Stimulated activated CD4-positive, alpha-beta T cell treated with anti-CD3 and anti-CD28 coated beads, TNF-alpha, amount 100 ng/mL, for 48 hours (primary cell): ENCODE data around the gene FOXJ2.
"Not testable (repeated sequence)": the region's sequence is repeated elsewhere in the genome, so short reads cannot be mapped to it uniquely, and the experiment has no call there.

ENCODE experiments used
- DNase-seq, 3 donors: peaks; one replicate each; pipeline ENCODE4 v3.0.0-alpha.2; 2020; ENCODE audit warnings: low read depth in 3 of 3

FOXJ2 gene

DNA sequence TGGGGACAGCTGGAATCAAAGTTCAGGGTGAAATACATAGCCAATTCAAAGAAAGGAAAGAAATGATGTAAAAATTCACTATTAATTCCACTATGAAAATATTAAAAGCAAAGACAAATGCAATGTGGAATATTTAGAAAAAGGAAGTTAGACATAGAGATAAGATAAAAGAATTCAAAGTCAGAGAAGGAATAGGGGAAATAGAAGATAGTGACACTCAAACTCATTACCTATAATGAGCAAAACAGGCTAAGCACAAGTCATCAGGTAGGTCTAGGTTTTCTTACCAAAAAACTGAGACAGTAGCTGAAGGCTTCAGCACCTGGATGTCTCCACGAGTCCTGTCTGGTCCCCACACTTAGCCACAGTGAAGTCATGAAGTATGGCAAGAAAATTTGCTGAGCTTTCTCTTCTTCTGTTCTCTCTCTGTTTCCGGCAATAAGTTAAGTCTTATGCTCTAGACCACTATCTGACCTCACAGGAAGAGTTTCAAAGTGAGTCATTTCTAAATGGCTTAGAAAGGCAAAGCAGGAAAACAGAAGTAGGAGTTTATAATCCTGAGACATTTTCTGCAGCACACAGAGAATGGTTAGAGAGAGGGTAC is 33.6 kb downstream of the FOXJ2 start, which contains the start of gene C3AR1:
Gene C3AR1 (minus strand): TSS at position 369 of the 604 bp plus-strand sequence. CDS start 6,174 bp downstream, outside the sequence.
- DNase-seq = peak in 1 of 3 donors; percentile 6

DNA sequence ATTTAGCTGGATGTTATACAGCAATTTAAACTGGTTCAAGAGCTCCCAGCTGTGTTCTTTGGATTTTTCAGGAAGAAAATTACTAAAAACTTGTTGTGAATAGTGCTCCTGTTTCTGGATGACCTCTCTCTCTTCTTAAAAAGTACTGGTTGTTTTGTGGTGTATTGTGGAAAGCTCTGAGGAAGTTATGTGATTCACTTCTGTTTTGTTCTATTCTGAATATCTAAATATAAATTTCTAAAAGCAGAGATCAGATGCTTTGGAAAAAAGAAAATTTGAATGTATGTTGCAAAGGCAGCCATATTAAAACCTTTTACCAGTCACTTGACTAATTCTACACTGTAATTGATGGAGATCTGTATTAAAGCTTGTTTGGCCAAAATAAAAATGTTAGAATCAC is 37.1 kb downstream of the FOXJ2 start:
- DNase-seq = no peak

DNA sequence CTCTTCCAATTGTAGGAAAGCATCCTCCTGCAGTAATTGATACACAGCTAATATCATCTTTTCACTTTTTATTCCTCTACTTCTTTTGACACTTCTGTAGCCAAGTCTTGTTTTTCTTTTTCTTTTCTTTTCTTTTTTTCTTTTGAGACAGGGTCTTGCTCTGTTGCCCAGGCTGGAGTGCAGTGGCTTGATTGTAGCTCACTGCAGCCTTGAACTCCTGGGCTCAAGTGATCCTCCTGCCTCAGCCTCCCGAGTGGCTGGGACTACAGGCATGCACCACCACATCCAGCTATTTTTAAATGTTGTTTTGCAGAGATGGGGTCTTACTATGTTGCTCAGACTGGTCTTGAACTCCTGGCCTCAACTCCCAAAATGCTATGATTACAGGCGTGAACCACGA is 39.3 kb downstream of the FOXJ2 start:
- not testable (repeated sequence) for DNase-seq

- DNase-seq = no peak
Measured at GRCh38 chr12:8075935-8076334, 43.4 kb downstream of the FOXJ2 start.

DNA sequence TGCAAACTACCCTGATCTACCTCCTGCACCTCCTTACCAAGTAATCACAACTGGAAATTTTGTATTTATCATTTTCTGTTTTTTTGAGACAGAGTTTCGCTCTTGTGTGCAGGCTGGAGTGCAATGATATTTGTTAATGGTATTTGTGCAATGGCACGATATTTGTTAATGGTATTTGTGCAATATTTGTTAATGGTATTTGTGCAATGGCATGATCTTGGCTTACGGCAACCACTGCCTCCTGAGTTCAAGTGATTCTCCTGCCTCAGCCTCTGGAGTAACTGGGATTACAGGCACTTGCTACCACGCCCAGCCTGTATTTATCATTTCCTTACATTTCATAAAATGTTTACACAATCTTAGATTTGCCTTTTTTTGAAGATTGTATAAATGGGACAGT is 43.9 kb downstream of the FOXJ2 start:
- no peak for DNase-seq

- DNase-seq = no peak
Measured at GRCh38 chr12:8077207-8077606, 44.7 kb downstream of the FOXJ2 start.

GRCh38 chr12:8078398-8078797 is 45.9 kb downstream of the FOXJ2 start:
- DNase-seq = peak; percentile 18 to 46 (median 36)

DNA sequence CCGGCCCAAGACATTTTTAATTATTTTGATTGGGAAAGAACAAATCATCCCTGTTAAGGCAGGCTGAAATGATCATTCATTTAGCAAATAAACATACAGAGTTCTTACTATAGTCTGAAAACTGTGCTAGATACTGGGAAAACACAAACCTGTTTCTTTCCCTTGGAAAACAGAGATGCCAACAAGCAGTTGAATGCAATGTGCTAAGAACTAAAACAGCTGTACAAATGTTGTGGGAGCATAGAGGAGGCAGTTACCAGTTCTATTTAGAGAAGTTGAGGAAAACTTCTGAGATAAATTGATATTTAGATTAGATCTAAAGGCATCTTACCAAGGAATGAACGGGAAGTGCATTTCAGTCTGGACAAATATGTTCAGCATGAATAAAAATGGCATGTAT is 46.4 kb downstream of the FOXJ2 start:
- no peak for DNase-seq

GRCh38 chr12:8080120-8080519 is 47.6 kb downstream of the FOXJ2 start:
- DNase-seq = no peak

DNA sequence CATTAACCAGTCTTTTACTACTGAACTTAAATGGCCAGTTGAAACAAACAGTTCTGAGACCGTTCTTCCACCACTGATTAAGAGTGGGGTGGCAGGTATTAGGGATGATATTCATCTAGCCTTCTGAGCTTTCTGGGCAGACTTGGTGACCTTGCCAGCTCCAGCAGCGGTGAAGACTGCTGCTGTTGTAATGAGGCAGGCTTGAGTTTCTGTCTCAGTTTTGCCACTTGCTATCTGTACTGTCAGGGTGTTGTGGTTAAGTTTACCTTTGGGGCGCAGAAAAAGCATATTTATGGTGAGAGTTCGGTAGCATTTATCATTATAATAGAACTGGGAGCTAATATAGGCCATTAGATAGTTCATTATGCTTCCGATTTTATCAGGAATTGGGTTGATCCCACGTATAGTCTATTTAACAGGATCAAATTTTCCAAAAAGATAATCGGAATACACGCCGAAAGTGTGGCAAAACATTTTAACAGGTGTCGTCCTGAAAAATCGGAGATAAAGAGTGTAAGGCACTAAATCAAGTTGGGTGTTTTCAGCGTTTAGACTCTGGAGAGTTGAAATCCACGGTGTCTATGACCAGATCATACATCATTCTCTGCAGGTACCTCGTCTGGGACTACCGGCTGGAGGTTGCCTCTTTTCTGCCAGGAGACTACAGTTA is 48.9 kb downstream of the FOXJ2 start:
- no peak for DNase-seq

- DNase-seq = no peak
Measured at GRCh38 chr12:8082808-8083100, 50.2 kb downstream of the FOXJ2 start.

DNA sequence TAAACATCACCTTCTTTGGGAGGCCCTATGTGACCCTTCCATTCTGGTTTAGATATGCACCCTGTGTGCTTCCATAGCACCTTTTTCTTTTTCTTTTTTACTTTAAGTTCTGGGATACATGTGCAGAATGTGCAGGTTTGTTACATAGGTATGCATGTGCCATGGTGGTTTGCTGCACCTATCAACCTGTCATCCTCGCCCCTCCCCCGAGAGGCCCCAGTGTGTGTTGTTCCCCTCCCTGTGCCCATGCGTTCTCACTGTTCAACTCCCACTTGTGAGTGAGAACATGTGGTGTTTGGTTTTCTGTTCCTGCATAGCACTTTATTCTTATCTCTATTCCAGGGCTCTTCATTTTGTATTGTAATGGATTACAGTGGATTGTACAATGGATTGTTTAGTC is 51.8 kb downstream of the FOXJ2 start:
- peak in 2 of 3 donors; percentile 11 to 31 for DNase-seq

DNA sequence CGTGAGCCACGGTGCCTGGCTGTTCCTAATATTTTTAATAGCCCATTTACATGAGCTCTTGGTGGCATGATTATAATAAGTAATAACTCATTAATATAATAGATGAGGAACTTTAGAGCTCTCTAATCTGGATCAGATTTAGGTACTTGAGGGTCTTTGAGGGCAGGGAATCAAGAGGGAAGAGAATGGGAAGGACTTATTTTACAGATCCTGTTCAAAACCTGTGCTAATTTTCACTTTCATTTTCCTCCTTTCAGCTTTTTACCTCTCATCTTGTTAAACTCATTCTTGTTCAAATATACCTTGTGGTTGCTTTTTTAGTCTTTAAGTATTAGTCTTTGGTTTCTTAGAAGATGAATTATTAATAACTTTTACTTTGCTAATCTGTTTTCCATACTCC is 55.1 kb downstream of the FOXJ2 start:
- no peak for DNase-seq

- peak in 1 of 3 donors; percentile 14 for DNase-seq
Measured at GRCh38 chr12:8088574-8088973, 56.1 kb downstream of the FOXJ2 start.

- DNase-seq = not testable (repeated sequence)
Measured at GRCh38 chr12:8089277-8089676, 56.8 kb downstream of the FOXJ2 start.

- DNase-seq = no peak
Measured at GRCh38 chr12:8089716-8090115, 57.2 kb downstream of the FOXJ2 start.

DNA sequence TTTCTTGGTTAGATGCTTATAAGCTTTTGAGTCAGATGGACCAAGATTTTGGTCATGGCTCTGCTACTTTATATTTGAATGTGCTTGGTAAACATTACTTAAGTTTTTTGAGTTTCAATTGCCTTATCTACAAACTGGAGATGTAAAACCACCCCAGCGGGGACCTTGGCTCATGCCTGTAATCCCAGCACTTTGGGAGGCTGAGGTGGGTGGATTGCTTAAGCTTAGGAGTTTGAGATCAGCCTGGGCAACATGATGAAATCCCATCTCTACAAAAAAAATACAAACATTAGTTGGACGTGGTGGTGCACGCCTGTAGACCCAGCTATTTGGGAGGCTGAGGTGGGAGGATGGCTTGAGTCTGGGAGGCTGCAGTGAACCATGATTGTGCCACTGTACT is 60.8 kb downstream of the FOXJ2 start:
- no peak for DNase-seq

DNA sequence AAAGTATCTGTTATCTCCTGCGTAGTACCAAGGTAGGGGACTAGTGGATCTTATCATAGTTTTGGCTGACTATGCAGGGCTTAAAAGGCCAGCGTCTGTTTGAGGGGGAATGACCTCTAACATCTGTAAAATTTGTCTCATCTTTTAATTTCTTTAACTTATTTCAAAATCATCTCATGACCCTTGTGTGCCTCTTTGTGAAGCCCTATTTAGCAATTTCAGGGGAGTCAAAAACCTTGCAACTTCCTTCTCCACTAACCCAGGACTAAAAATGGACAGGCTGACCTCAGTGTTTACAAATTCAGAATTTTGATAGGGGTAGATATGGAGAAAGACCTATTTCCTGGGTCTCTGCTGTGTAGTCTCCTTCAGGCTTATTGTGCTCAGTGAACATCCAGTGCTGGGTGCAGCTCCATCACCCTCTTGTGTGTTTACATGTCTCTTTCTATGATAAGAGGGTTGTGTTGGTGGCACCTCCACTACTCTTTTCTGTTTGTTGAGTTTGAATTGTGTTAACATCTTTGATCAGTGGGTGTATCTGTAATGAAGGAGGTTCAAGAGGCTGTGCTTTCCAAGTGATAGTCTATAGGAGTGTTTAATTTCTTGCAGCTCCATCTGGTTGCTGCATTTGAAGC is 63.9 kb downstream of the FOXJ2 start:
- no peak for DNase-seq

GRCh38 chr12:8099235-8099634 is 66.7 kb downstream of the FOXJ2 start:
- no peak for DNase-seq
